Measurements from ENCODE around the gene LGR5. TPM values are rescaled to one million over a fixed set of nuclear protein-coding genes. Genes with fewer than 3 reads are reported as not detected.

The LGR5 gene
- total and polyA plus RNA-seq, 2 of the 8 experiments (the other 6 are each of a cell fraction or from before 2014, with no cell fraction given), result 0.08 to 0.19 TPM

GRCh38 chr12:71578694-71579258 is 139.2 kb downstream of the LGR5 start:
- no peak overlapping the region for H4K5ac ChIP-seq (ENCODE audit: insufficient read length, low read depth, low read length)
- no peak overlapping the region for H2AFZ ChIP-seq (ENCODE audit: low read length)
- no peaks in the 10 kb centered on the region for H3K79me1 ChIP-seq (ENCODE audit: low read depth, low read length)
- H3K36me3 ChIP-seq (ENCODE audit: control insufficient read depth in 2 of 4, insufficient read depth in 4 of 4, low read length in 3 of 4), result no peaks in the 10 kb centered on the region
- H3K9me3 ChIP-seq (ENCODE audit: insufficient read depth in 2 of 2, low read depth in 1 of 2, low read length in 1 of 2), result no peaks in the 10 kb centered on the region
- no peak overlapping the region for H2BK120ac ChIP-seq (replicated peaks; ENCODE audit: low read depth, low read length)
- TF ChIP-seq HDAC6 (IDR thresholded peaks at IDR 0.05; ENCODE audit: low read depth, low read length) (no peak), SP4 (IDR thresholded peaks at IDR 0.05; ENCODE audit: low read length) (no peak), POLR2AphosphoS5 (IDR thresholded peaks at IDR 0.05; ENCODE audit: low read depth, low read length) (no peak), CHD1 (IDR thresholded peaks at IDR 0.05; ENCODE audit: low read depth, low read length) (no peak)
- H2BK5ac ChIP-seq (ENCODE audit: low read depth, low read length), result no peak overlapping the region
- no peak overlapping the region for H3K4ac ChIP-seq (replicated peaks; ENCODE audit: insufficient read length, low read depth, low read length)
- H3K4me2 ChIP-seq (ENCODE audit: insufficient read depth in 1 of 2, low read depth in 2 of 2, low read length in 2 of 2), result no peak overlapping the region
- H3K27ac ChIP-seq (ENCODE audit: low read depth, low read length), result no peak overlapping the region
- 85% methylated on average over 5 of the region's 5 CpGs; no CpG with 5 or more reads in 1 of the 2 experiments for WGBS, 2 experiments (ENCODE audit: extremely low coverage in 1 of 2, insufficient coverage in 1 of 2, insufficient read length in 1 of 2, insufficient replicate concordance in 2 of 2, low coverage in 1 of 2, low lambda C conversion rate in 2 of 2, missing lambda C conversion rate in 1 of 2)
- no peak overlapping the region for H2BK20ac ChIP-seq (ENCODE audit: low read length)
- H3K27me3 ChIP-seq (replicated peaks in 1 of 4; ENCODE audit: control insufficient read depth in 3 of 4, extremely low read depth in 1 of 4, insufficient read depth in 3 of 4, low read length in 3 of 4), result no peaks in the 10 kb centered on the region
- no peaks in the 10 kb centered on the region for H4K20me1 ChIP-seq (replicated peaks in 1 of 2; ENCODE audit: control insufficient read depth in 1 of 2, insufficient read depth in 2 of 2, low read length in 2 of 2)
- ChIA-PET CTCF (ENCODE audit: partially characterized antibody) (interaction anchor here (1.0 to 1.3 kb wide), 2 partner anchors 10 to 16 kb away, joined by 3 read pairs; no protein-coding TSS in a partner anchor), POLR2A (ENCODE audit: partially characterized antibody) (no interaction called here)
- H2BK12ac ChIP-seq (ENCODE audit: low read depth, low read length), result no peak overlapping the region
- no peaks in the 10 kb centered on the region for H3K4me1 ChIP-seq (replicated peaks in 1 of 4; ENCODE audit: control insufficient read depth in 3 of 4, insufficient read depth in 4 of 4, low read length in 3 of 4)
- H3K23me2 ChIP-seq (ENCODE audit: low read depth, low read length), result no peaks in the 10 kb centered on the region
- H3K4me3 ChIP-seq (ENCODE audit: extremely low read depth in 1 of 4, insufficient read depth in 2 of 4, low read depth in 3 of 4, low read length in 4 of 4), result no peak overlapping the region
- DNase-seq (ENCODE audit: low read depth in 1 of 2, low spot score in 2 of 2) (no peak), FAIRE-seq (no peak)
- H3K56ac ChIP-seq (replicated peaks; ENCODE audit: insufficient read length, low read depth, low read length), result no peak overlapping the region
- H3K14ac ChIP-seq (ENCODE audit: insufficient read length), result no peak overlapping the region
- no peaks in the 10 kb centered on the region for H3K79me2 ChIP-seq (ENCODE audit: control insufficient read depth in 1 of 2, insufficient read depth in 2 of 2, low read length in 2 of 2)
- no peak overlapping the region for H3K23ac ChIP-seq (ENCODE audit: insufficient read length)
- no peak overlapping the region for H3K18ac ChIP-seq (ENCODE audit: extremely low read depth, low read length)
- H2BK15ac ChIP-seq (ENCODE audit: low read length), result no peak overlapping the region
- no peak overlapping the region for H2AK5ac ChIP-seq (ENCODE audit: low read depth, low read length)
- H3K9ac ChIP-seq (replicated peaks in 1 of 4; ENCODE audit: extremely low read depth in 1 of 4, low read depth in 3 of 4, low read length in 3 of 4), result no peak overlapping the region
- H4K8ac ChIP-seq (ENCODE audit: extremely low read depth, insufficient read depth, low read length), result no peak overlapping the region
- H4K91ac ChIP-seq (replicated peaks; ENCODE audit: insufficient read length, low read length), result no peak overlapping the region
